ENCODE data around the gene PARP12.

The PARP12 gene

DNA sequence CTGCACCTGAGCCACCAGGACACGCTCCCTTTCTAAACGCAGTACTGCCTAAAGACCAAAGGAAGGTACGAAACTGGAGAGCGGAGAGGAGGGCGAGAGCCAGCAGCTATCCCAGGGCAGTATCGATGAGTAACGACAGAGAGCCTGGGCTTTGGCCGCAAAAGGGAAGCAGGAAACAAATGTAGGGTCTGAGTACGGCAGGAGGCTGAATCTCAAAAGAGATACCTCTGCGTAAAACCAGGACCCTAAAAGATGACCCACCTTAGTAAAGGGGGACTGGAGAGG, 20.4 kb downstream of the PARP12 start:
- CTCF ChIA-PET: interaction anchor here (1.0 kb wide), 1 partner anchor 13 kb away, joined by 3 read pairs; no protein-coding TSS in a partner anchor
- POLR2A ChIA-PET: no interaction called here
- DNase-seq (ENCODE audit: extremely low spot score): no peak
- TF ChIP-seq, protein P1, sequence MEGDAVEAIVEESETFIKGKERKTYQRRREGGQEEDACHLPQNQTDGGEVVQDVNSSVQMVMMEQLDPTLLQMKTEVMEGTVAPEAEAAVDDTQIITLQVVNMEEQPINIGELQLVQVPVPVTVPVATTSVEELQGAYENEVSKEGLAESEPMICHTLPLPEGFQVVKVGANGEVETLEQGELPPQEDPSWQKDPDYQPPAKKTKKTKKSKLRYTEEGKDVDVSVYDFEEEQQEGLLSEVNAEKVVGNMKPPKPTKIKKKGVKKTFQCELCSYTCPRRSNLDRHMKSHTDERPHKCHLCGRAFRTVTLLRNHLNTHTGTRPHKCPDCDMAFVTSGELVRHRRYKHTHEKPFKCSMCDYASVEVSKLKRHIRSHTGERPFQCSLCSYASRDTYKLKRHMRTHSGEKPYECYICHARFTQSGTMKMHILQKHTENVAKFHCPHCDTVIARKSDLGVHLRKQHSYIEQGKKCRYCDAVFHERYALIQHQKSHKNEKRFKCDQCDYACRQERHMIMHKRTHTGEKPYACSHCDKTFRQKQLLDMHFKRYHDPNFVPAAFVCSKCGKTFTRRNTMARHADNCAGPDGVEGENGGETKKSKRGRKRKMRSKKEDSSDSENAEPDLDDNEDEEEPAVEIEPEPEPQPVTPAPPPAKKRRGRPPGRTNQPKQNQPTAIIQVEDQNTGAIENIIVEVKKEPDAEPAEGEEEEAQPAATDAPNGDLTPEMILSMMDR (IDR thresholded peaks at IDR 0.05; ENCODE audit: control extremely low read depth, extremely low read depth, low read depth, missing control alignments): no peak

DNA sequence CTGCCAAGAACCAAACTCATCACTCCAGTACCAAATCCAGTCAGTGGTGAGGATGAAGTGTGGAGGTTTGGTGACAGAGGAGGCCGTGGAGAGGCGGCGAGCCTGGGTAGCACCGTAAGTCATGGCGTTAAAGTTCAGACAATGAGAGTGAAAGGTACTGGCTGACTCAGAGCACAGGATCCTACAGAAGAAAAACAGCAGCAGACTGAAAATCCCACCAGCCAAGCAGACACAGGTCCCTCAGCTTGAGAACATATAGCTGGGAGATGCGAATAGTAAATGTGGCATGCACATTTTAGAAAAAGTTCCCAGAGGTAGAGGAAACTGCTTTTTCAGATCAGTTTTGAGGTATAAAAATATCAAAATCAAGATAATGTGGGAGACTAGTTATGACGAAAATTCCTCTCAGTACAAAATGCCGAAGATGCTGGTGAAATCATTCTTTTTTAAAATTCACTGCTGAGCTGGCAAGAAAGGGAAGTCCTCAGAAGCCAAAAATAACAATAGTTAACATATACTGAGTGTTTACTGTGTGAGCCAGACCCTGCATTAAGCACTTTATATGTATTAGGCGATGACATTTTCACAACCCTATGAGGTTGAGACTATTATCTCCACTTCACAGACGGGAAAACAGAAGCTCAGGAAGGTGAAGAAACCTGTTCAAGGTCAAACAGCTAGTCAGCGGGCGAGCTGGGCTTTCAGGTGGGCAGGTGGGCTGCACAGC, 20.9 kb downstream of the PARP12 start:
- no peak for DNase-seq (ENCODE audit: extremely low spot score)
- TF ChIP-seq, protein P1 (IDR thresholded peaks at IDR 0.05; ENCODE audit: control extremely low read depth, extremely low read depth, low read depth, missing control alignments): no peak
- ChIA-PET CTCF (interaction anchor here (1.0 to 1.4 kb wide), 2 partner anchors 13 to 23 kb away, joined by 3 read pairs; no protein-coding TSS in a partner anchor), POLR2A (no interaction called here)

- POLR2A ChIA-PET: no interaction called here
- TF ChIP-seq, protein P1 (IDR thresholded peaks at IDR 0.05; ENCODE audit: control extremely low read depth, extremely low read depth, low read depth, missing control alignments): no peak
- no peak for DNase-seq (ENCODE audit: extremely low spot score)
- CTCF ChIA-PET: interaction anchor here (1.1 kb wide), 1 partner anchor 13 kb away, joined by 4 read pairs; no protein-coding TSS in a partner anchor
Measured at GRCh38 chr7:140039896-140040295, 22.9 kb downstream of the PARP12 start.

- TF ChIP-seq, protein P1 (IDR thresholded peaks at IDR 0.05; ENCODE audit: control extremely low read depth, extremely low read depth, low read depth, missing control alignments): no peak
- DNase-seq (ENCODE audit: extremely low spot score): no peak
- ChIA-PET CTCF (no interaction called here), POLR2A (no interaction called here)
Measured at GRCh38 chr7:140039066-140039465, 23.7 kb downstream of the PARP12 start.

DNA sequence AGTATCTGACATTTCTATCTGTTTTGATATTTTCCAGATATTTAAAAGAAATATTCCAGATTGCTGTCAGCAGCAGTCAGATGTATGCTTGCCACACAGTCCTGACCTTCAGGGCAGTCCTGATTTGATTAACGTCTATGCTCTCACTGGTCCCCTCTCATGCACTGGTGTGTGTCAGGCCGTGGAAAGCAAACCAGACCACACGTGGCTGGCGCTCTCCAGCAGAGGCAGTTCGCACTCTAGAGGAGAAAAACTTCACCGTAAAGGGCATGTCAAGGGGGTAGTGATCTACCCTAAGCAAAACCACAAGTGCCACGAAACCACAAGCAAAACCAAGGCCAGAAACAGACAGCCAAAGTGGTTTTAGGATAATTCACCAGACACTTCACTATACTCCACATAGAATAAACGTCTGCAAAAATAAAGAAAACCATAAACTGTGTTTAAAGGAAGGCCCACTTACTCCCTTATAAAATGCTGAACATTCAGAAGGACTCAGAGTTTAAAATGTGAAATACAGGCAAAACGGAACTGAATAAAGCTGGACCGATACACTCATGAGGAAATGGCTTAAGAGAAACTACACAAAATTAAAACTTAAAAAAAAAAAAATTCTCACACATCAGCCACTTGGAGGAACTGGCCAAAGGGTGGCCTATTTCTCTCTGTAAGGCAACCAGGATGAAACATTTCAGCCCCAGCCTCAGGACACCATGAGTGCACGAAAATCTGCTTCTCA, 26.4 kb downstream of the PARP12 start:
- CTCF ChIA-PET: no interaction called here
- POLR2A ChIA-PET: no interaction called here
- TF ChIP-seq, protein P1 (IDR thresholded peaks at IDR 0.05; ENCODE audit: control extremely low read depth, extremely low read depth, low read depth, missing control alignments): no peak
- no peak for DNase-seq (ENCODE audit: extremely low spot score)

DNA sequence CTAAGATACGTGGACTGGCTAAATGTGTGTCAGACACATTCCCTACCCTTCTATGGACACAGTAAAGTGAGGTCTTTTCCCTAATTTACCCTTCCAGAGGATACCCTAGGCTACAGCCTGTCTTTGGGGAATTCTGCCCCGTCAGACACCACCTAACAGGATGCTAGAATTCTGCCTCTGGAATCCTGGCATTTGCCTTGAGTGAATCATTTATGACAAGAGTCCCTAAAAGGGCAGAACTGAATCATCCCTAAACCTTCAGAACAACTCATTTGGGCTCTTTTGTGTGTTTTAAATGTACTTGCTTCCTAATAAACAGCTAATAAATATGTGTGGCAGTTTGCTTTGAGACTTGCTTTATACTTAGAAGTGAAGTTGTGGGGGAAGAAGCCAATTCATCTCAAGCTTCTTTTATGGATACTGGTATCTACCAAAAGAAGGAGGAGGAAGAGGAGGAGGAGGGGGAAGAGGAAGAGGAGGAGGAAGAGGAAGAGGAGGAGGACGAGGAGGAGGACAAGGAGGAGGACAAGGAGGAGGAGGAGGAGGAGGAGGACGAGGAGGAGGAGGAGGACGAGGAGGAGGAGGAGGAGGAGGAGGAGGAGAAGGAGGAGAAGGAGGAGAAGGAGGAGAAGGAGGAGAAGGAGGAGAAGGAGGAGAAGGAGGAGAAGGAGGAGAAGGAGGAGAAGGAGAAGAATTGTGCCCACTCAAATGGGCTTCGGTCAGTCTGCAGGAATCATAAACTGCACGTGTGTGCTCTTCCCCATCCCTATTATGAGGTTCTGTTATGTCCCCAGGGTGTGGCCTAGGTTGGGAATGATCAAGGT, 27.1 kb downstream of the PARP12 start:
- DNase-seq (ENCODE audit: extremely low spot score): no peak
- ChIA-PET POLR2A (no interaction called here), CTCF (interaction anchor here (1.6 kb wide), 1 partner anchor 9 kb away, joined by 3 read pairs; no protein-coding TSS in a partner anchor)
- TF ChIP-seq, protein P1 (IDR thresholded peaks at IDR 0.05; ENCODE audit: control extremely low read depth, extremely low read depth, low read depth, missing control alignments): no peak

Measured in GM10248 (cell line).